Effector memory CD4-positive, alpha-beta T cell (primary cell): ENCODE data around the gene CNN1.
"Not testable (repeated sequence)": the region's sequence is repeated elsewhere in the genome, so short reads cannot be mapped to it uniquely, and the experiment has no call there.

ENCODE experiments used
- DNase-seq, 3 donors: peaks; one replicate each; pipeline ENCODE4 v3.0.0-alpha.2; 2020
- H3K27ac ChIP-seq: 2 replicates; pipeline ENCODE4 v1.7.0; 2013; ENCODE audit warnings: mild to moderate bottlenecking, low read length, moderate library complexity; ENCODE audit not compliant: insufficient read depth, poor library complexity, severe bottlenecking
- H3K27me3 ChIP-seq: replicated peaks from 2 replicates; pipeline ENCODE4 v1.7.0; 2013; ENCODE audit warnings: mild to moderate bottlenecking, low read length; ENCODE audit not compliant: insufficient read depth, control insufficient read depth, poor library complexity, severe bottlenecking
- H3K36me3 ChIP-seq: 2 replicates; pipeline ENCODE4 v1.7.0; 2013; ENCODE audit warnings: mild to moderate bottlenecking, low read length, moderate library complexity; ENCODE audit not compliant: control insufficient read depth, insufficient read depth
- H3K4me1 ChIP-seq: 2 replicates; pipeline ENCODE4 v1.7.0; 2013; ENCODE audit warnings: low read length, mild to moderate bottlenecking; ENCODE audit not compliant: control insufficient read depth, insufficient read depth, poor library complexity, severe bottlenecking
- H3K4me3 ChIP-seq: 2 replicates; pipeline ENCODE4 v1.7.0; 2013; ENCODE audit warnings: low read length, low read depth, mild to moderate bottlenecking; ENCODE audit not compliant: insufficient read depth, poor library complexity, severe bottlenecking
- H3K9me3 ChIP-seq: 2 replicates; pipeline ENCODE4 v1.7.0; 2013; ENCODE audit warnings: mild to moderate bottlenecking, low read length, moderate library complexity; ENCODE audit not compliant: control insufficient read depth

The CNN1 gene

DNA sequence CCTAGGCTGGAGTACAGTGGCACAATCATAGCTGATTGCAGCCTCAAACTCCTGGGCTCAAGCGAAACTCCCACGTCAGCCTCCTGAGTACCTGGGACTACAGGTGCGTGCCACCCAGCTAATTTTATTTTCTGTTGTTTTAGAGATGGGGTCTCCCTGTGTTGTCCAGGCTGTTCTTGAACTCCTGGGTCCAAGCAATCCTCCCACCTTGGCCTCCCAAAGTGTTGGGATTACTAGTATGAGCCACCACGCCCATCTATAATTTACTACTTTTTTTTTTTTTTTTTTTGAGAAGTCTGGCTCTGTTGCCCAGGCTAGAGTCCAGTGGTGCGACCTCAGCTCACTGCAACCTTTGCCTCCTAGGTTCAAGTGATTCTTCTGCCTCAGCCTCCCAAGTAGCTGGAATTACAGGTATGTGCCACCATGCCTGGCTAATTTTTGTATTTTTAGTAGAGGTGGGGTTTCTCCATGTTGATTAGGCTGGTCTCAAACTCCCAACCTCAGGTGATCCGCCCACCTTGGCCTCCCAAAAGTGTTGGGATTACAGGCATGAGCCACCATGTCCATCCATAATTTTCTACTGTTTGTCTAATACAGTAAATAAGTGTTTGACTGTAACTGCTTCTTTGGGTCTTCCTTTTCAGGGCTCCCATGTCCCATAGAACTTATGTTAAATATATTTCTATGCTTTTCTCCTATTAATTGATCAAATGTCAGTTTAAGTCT lies 25.6 kb downstream of the CNN1 start:
- not testable (repeated sequence) for H3K36me3 ChIP-seq, DNase-seq, H3K27me3 ChIP-seq, H3K9me3 ChIP-seq, H3K4me1 ChIP-seq, H3K27ac ChIP-seq, H3K4me3 ChIP-seq

DNA sequence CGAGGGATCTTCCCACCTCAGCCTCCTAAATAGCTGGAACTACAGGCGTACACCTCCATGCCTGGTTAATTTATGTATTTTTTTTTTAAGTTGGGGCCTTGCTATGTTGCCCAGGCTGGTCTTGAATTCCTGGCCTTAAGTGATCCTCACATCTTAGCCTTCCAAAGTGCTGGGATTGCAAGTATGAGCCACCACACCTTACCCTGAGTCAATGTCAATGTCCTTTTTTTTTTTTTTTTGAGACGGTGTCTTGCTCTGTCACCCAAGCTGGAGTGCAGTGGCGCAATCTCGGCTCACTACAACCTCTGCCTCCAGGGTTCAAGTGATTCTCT lies 27.0 kb downstream of the CNN1 start:
- not testable (repeated sequence) for H3K4me3 ChIP-seq, H3K27me3 ChIP-seq, DNase-seq, H3K36me3 ChIP-seq, H3K9me3 ChIP-seq, H3K27ac ChIP-seq, H3K4me1 ChIP-seq

DNA sequence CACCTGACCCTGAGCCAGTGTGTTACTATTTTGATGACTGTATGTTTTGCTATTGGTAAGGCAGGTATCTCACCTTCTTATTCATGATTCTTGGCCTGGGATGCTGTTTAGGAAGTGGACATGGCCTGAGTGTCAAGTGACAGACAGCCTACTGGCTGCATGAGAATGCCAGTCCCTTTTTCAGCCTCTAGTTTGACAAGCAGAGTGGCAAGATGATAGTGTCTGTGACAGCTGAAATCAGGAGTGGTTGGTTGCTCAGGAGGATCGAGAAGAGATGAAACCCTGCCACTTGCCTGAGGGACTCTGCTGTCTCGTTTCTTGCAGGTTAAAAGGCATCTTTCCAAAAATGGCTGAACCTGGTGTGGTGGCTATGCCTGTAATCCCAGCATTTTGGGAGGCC lies 27.5 kb downstream of the CNN1 start:
- H3K27ac ChIP-seq, result no peak overlapping the region
- H3K27me3 ChIP-seq, result no peaks in the 10 kb centered on the region
- no peak overlapping the region for H3K4me3 ChIP-seq
- H3K4me1 ChIP-seq, result no peaks in the 10 kb centered on the region
- H3K36me3 ChIP-seq, result no peaks in the 10 kb centered on the region
- no peaks in the 10 kb centered on the region for H3K9me3 ChIP-seq
- no peak for DNase-seq

DNA sequence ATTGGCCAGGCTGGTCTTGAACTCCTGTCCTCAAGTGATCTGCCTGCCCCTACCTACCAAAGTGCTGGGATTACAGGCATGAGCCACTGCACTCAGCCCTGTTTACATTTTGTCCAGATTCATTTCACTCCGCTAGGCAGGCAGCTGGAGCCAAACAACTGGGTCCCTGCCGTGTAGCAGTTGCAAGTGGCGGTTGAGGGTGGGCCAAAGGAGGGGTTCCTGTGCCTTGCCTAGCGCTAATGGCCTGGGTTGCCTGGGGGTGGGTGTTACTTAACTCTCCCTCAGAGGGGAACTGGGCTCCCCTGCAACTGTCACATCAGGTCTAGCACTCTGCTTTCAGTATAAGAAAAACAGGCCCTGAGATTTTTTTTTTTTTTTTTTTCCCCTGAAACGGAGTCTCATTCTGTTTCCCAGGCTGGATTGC lies 31.4 kb downstream of the CNN1 start:
- Histone ChIP-seq H3K4me3 (no peak overlapping the region), H3K4me1 (no peaks in the 10 kb centered on the region), H3K27me3 (no peaks in the 10 kb centered on the region)

DNA sequence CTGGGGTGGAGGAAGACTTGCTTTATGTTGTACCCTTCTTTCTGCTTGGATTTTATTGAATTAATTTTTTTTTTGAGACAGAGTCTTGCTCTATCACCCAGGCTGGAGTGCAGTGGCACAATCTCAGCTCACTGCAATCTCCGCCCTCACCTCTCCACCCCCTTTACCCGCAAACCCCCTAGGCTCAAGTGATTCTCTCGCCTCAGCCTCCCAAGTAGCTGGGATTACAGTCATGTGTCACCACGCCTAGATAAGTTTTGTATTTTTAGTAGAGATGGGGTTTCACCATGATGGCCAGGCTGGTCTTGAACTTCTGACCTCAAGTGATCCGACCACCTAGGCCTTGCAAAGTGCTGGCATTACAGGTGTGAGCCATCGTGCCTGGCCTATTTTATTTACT lies 34.7 kb downstream of the CNN1 start:
- H3K36me3 ChIP-seq, H3K4me3 ChIP-seq, H3K4me1 ChIP-seq, H3K9me3 ChIP-seq, H3K27me3 ChIP-seq, DNase-seq, H3K27ac ChIP-seq: not testable (repeated sequence)

More for the DNA sequence above, 31.4 kb downstream of the CNN1 start:
- no peak overlapping the region for H3K27ac ChIP-seq
- H3K9me3 ChIP-seq, result no peaks in the 10 kb centered on the region
- no peaks in the 10 kb centered on the region for H3K36me3 ChIP-seq
- DNase-seq, result no peak

DNA sequence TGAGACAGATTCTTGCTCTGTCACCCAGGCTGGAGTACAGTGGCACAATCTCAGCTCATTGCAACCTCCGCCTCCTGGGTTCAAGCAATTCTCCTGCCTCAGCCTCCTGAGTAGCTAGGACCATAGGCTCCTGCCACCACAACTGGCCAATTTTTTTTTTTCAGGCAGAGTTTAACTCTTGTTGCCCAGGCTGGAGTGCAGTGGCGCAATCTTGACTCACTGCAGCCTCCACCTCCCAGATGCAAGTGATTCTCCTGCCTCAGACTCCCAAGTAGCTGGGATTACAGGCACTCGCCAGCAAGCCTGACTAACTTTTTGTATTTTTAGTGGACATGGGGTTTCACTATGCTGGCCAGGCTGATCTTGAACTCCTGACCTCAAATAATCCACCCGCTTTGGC lies 35.1 kb downstream of the CNN1 start:
- H3K27ac ChIP-seq, DNase-seq, H3K27me3 ChIP-seq, H3K9me3 ChIP-seq, H3K4me3 ChIP-seq, H3K36me3 ChIP-seq: not testable (repeated sequence)
- H3K4me1 ChIP-seq, result peaks cover 10% of the 10 kb centered on the region

DNA sequence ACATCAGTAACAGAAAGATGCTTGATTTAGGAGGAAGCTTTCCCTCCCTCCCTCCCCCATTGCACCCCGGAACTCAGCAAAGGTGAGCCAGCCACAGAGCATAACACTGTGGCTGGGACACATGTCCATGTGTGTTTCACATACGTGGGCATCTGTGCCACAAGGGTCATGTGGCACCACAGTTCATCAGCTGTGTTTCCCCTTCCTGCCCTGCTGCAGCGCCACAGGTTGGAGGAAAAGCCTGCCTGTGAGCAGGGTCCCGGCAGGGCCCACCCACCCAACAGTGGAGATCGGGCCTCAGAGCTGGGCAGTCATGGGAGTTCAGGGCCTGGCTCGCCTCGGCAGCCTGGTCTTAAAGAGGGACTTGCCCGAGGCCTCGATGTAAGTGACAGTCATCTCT lies 36.0 kb downstream of the CNN1 start:
- DNase-seq, result no peak
- Histone ChIP-seq H3K4me1 (peaks cover 10% of the 10 kb centered on the region), H3K36me3 (no peaks in the 10 kb centered on the region), H3K27ac (no peak overlapping the region), H3K4me3 (no peak overlapping the region), H3K9me3 (no peaks in the 10 kb centered on the region), H3K27me3 (no peaks in the 10 kb centered on the region)

DNA sequence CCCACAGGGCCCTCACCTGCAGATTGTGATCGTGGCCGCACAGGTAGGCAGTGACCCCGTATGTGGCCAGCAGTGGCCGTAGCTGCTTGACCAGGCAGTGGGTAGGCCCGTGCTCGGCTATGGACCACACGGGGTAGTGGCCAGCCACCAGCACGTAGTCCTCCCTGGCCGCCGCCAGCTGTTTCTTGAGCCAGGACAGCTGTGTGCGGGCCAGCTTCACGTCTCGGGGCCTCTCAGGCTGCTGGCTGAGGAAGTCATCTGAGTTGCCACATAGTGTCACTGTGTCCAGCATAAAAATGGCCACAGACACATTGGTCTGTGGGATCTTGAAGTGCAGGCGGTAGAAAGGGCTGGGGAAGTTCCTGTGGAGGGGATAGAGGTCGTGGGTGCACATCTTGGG lies 37.6 kb downstream of the CNN1 start:
- DNase-seq, result no peak
- no peaks in the 10 kb centered on the region for H3K27me3 ChIP-seq
- H3K36me3 ChIP-seq, result no peaks in the 10 kb centered on the region
- H3K9me3 ChIP-seq, result no peaks in the 10 kb centered on the region
- H3K27ac ChIP-seq, result no peak overlapping the region
- H3K4me3 ChIP-seq, result no peak overlapping the region
- H3K4me1 ChIP-seq, result peaks cover 16% of the 10 kb centered on the region

DNA sequence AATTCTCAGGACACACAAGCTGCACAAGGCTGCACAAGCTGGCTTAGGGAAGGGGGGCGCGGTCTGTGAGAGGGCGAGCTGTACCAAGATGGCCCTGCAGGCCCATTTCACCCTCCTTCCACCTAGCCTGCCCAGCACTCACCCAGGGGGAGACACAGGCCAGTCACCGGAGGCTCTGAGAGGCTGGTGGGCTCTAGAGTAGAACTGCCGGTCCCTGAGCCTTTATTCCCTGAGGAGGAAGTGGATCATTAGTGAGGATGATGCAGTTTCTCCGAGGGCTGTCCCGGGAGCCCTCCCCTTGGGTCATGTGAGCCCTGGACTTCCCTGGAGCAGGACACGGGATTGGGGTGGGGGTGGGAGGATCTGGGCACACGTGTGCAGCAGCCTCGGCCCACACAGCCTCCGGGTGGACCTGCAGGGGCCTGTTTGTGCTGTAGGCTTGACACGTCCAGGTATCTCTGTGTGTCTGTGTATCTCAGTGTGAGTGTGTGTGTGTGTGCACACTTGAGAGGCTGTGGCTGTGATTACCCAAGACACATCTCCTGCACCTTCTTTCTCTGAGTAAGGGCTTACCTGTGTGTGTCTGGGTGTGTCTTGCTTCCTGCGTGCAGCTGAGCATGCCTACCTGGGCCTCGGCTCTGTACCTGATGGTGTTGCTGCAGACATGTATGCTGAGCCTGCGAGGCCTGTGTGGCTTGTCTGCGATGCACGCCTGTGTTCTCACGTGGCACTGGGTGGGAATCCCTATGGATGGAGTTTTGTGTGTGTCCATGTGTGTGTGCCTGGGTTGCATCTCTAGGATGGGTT lies 39.0 kb downstream of the CNN1 start, which contains the start of gene ACP5:
TSS of gene ACP5 (minus strand) at position 195 of the 807 bp plus-strand sequence. CDS start 328 bp downstream, outside the sequence.
- Histone ChIP-seq H3K4me1 (peaks cover 20% of the 10 kb centered on the region), H3K27ac (peak within 1 kb of the TSS; percentile 11), H3K27me3 (no peaks in the 10 kb centered on the region), H3K9me3 (no peaks in the 10 kb centered on the region), H3K4me3 (peak within 1 kb of the TSS; percentile 68), H3K36me3 (no peaks in the 10 kb centered on the region)
- no peak for DNase-seq
